GM18861 (cell line): ENCODE data around the gene UBR4.

Experiments
- ATAC-seq: cut with Tn5 transposase; IDR thresholded peaks from one replicate; pipeline ENCODE4 v1.9.1; 2021; ENCODE audit not compliant: unreplicated experiment

Gene UBR4

GRCh38 chr1:19038732-19039131 is 171.3 kb downstream of the UBR4 start:
- ATAC-seq = no peak

GRCh38 chr1:19038096-19038495 is 172.0 kb downstream of the UBR4 start:
- no peak for ATAC-seq

GRCh38 chr1:19037659-19038058 is 172.4 kb downstream of the UBR4 start:
- no peak for ATAC-seq

GRCh38 chr1:19036813-19037605 is 173.1 kb downstream of the UBR4 start:
- ATAC-seq = no peak

- no peak for ATAC-seq
Observed at GRCh38 chr1:19036041-19036812, 173.8 kb downstream of the UBR4 start.

- no peak for ATAC-seq
Observed at GRCh38 chr1:19035377-19036040, 174.6 kb downstream of the UBR4 start.

GRCh38 chr1:19034721-19035120 is 175.3 kb downstream of the UBR4 start:
- no peak for ATAC-seq

GRCh38 chr1:19033926-19034680 is 176.0 kb downstream of the UBR4 start:
- no peak for ATAC-seq

GRCh38 chr1:19033515-19033839 is 176.6 kb downstream of the UBR4 start:
- no peak for ATAC-seq

GRCh38 chr1:19032701-19033514 is 177.2 kb downstream of the UBR4 start:
- no peak for ATAC-seq

- ATAC-seq = no peak
Observed at GRCh38 chr1:19032413-19032695, 177.7 kb downstream of the UBR4 start.

- no peak for ATAC-seq
Observed at GRCh38 chr1:19029191-19030085, 180.6 kb downstream of the UBR4 start.

GRCh38 chr1:19028546-19029129 is 181.4 kb downstream of the UBR4 start:
- no peak for ATAC-seq

- no peak for ATAC-seq
Observed at GRCh38 chr1:19028110-19028509, 182.0 kb downstream of the UBR4 start.
